HG02759 (cell line): ENCODE measurements around the gene TMEM245.

ENCODE experiments used
- ATAC-seq: cut with Tn5 transposase; IDR thresholded peaks from one replicate; pipeline ENCODE4 v1.9.1; 2021; ENCODE audit warnings: mild to moderate bottlenecking, moderate library complexity; ENCODE audit not compliant: unreplicated experiment

TMEM245 gene

GRCh38 chr9:109033941-109034700 is 85.6 kb downstream of the TMEM245 start:
- ATAC-seq: no peak

GRCh38 chr9:109031241-109031640 is 88.5 kb downstream of the TMEM245 start:
- ATAC-seq: no peak

- no peak for ATAC-seq
Measured at GRCh38 chr9:109030426-109030825, 89.3 kb downstream of the TMEM245 start.

GRCh38 chr9:109028457-109028856 is 91.3 kb downstream of the TMEM245 start:
- ATAC-seq: no peak

GRCh38 chr9:109027176-109027575 is 92.6 kb downstream of the TMEM245 start:
- ATAC-seq: no peak

- no peak for ATAC-seq
Measured at GRCh38 chr9:109026306-109026705, 93.4 kb downstream of the TMEM245 start.

GRCh38 chr9:109022873-109023272 is 96.9 kb downstream of the TMEM245 start:
- no peak for ATAC-seq

GRCh38 chr9:109020581-109021511 is 98.9 kb downstream of the TMEM245 start:
- ATAC-seq: no peak

- ATAC-seq: no peak
Measured at GRCh38 chr9:109020113-109020512, 99.6 kb downstream of the TMEM245 start.

- ATAC-seq: no peak
Measured at GRCh38 chr9:109019420-109019819, 100.3 kb downstream of the TMEM245 start.

GRCh38 chr9:109017493-109017892 is 102.3 kb downstream of the TMEM245 start:
- ATAC-seq: peak; percentile 35

GRCh38 chr9:109017061-109017460 is 102.7 kb downstream of the TMEM245 start:
- no peak for ATAC-seq

GRCh38 chr9:109016132-109016531 is 103.6 kb downstream of the TMEM245 start:
- ATAC-seq: no peak

GRCh38 chr9:109014608-109015280 is 105.0 kb downstream of the TMEM245 start:
- ATAC-seq: no peak

- no peak for ATAC-seq
Measured at GRCh38 chr9:109013679-109014607, 105.8 kb downstream of the TMEM245 start.

- ATAC-seq: peak; percentile 72
Measured at GRCh38 chr9:109012876-109013678, 106.7 kb downstream of the TMEM245 start, which contains the start of gene CTNNAL1. CTNNAL1 (minus strand) TSS chr9:109013499; CDS start chr9:109013442, 57 bp downstream.

GRCh38 chr9:109012009-109012875 is 107.5 kb downstream of the TMEM245 start:
- peak; percentile 35 for ATAC-seq

GRCh38 chr9:109011231-109011671 is 108.5 kb downstream of the TMEM245 start:
- ATAC-seq: no peak
